GM11168 (cell line): Measurements from ENCODE around the gene CABP2.
"Not testable (repeated sequence)": the region's sequence is repeated elsewhere in the genome, so short reads cannot be mapped to it uniquely, and the experiment has no call there.

ENCODE experiments used
- in situ Hi-C: fragments of 300-500 bp; cut with MboI; formaldehyde crosslinking; loops from one replicate; pipeline ENCODE4 v1.12.0; 2022; ENCODE audit warnings: low sequenced_read_pairs; ENCODE audit not compliant: unreplicated experiment

Gene CABP2

GRCh38 chr11:67522844-67523555, at the start of gene CABP2:
TSS of gene CABP2 (minus strand) at chr11:67523446. CDS start at chr11:67523326, 120 bp downstream.
- in situ Hi-C loops: no loop called here

GRCh38 chr11:67572747-67573419, 49.6 kb upstream of the CABP2 start:
- in situ Hi-C loops: no loop called here

- in situ Hi-C loops: no loop called here
These were observed 49.1 kb upstream of the CABP2 start for GRCh38 chr11:67572305-67572704.

- in situ Hi-C loops: no loop called here
These were observed 48.2 kb upstream of the CABP2 start for GRCh38 chr11:67571443-67571842.

- in situ Hi-C loops: no loop called here
These were observed 41.0 kb upstream of the CABP2 start for GRCh38 chr11:67564230-67564629.

- in situ Hi-C loops: not testable (repeated sequence)
These were observed 40.5 kb upstream of the CABP2 start for GRCh38 chr11:67563705-67564114.

- in situ Hi-C loops: no loop called here
These were observed 39.9 kb upstream of the CABP2 start for GRCh38 chr11:67562963-67563704.

- in situ Hi-C loops: no loop called here
These were observed 38.8 kb upstream of the CABP2 start for GRCh38 chr11:67561971-67562619.

- in situ Hi-C loops: no loop called here
These were observed 35.0 kb upstream of the CABP2 start for GRCh38 chr11:67558084-67558772.

- in situ Hi-C loops: no loop called here
These were observed 33.0 kb upstream of the CABP2 start for GRCh38 chr11:67556244-67556643.

GRCh38 chr11:67551697-67552096, 28.5 kb upstream of the CABP2 start:
- in situ Hi-C loops: not testable (repeated sequence)

- in situ Hi-C loops: no loop called here
These were observed 27.9 kb upstream of the CABP2 start for GRCh38 chr11:67551127-67551526.

- in situ Hi-C loops: no loop called here
These were observed 25.4 kb upstream of the CABP2 start for GRCh38 chr11:67548555-67549110.

GRCh38 chr11:67548112-67548511, 24.9 kb upstream of the CABP2 start:
- in situ Hi-C loops: not testable (repeated sequence)

GRCh38 chr11:67545280-67545679, 22.0 kb upstream of the CABP2 start:
- in situ Hi-C loops: no loop called here

- in situ Hi-C loops: no loop called here
These were observed 21.5 kb upstream of the CABP2 start for GRCh38 chr11:67544616-67545242.

- in situ Hi-C loops: no loop called here
These were observed 20.3 kb upstream of the CABP2 start for GRCh38 chr11:67543585-67543984.

- in situ Hi-C loops: no loop called here
These were observed 19.7 kb upstream of the CABP2 start for GRCh38 chr11:67542971-67543370.

GRCh38 chr11:67542169-67542568, 18.9 kb upstream of the CABP2 start:
- in situ Hi-C loops: no loop called here
